H1 (cell line): ENCODE results near the gene RCSD1. TPM values are rescaled to one million over a fixed set of nuclear protein-coding genes. Genes with fewer than 3 reads are reported as not detected.

ENCODE experiments used
- BRCA1 ChIP-seq: IDR thresholded peaks from 2 replicates; pipeline ENCODE4 v1.6.1; 2012; ENCODE audit warnings: low read depth, low read length, improper control_type of control experiment
- CBX5 ChIP-seq: fragments of 300-800, 300-1000 bp; sonication (generic); IDR thresholded peaks from 2 replicates; pipeline ENCODE4 v1.7.1; 2016; ENCODE audit warnings: antibody characterized with exemption, low read length, low read depth
- CEBPB ChIP-seq: IDR thresholded peaks from 2 replicates; pipeline ENCODE4 v1.6.1; 2012; ENCODE audit warnings: low read depth, low read length
- CHD2 ChIP-seq: IDR thresholded peaks from 2 replicates; pipeline ENCODE4 v1.6.1; 2012; ENCODE audit warnings: low read length, improper control_type of control experiment
- CHD7 ChIP-seq: fragments of 300-600 bp; sonication (generic); IDR thresholded peaks from 2 replicates; pipeline ENCODE4 v1.7.1; 2012; ENCODE audit warnings: low read length, moderate library complexity, mild to moderate bottlenecking, inconsistent platforms; ENCODE audit not compliant: insufficient replicate concordance
- EZH2 ChIP-seq: fragments of 200-600 bp; sonication (generic); IDR thresholded peaks from 2 replicates; pipeline ENCODE4 v1.7.1; 2012; ENCODE audit warnings: low read depth, mild to moderate bottlenecking, moderate library complexity, low read length, inconsistent platforms; ENCODE audit not compliant: severe bottlenecking
- NRF1 ChIP-seq: IDR thresholded peaks from 2 replicates; pipeline ENCODE4 v1.6.1; 2011; ENCODE audit warnings: mild to moderate bottlenecking, low read depth, low read length, improper control_type of control experiment
- POU5F1 ChIP-seq: IDR thresholded peaks from 2 replicates; pipeline ENCODE4 v1.6.1; 2011; ENCODE audit warnings: low read depth, mild to moderate bottlenecking, low read length, moderate library complexity
- RFX5 ChIP-seq: IDR thresholded peaks from 2 replicates; pipeline ENCODE4 v1.6.1; 2011; ENCODE audit warnings: low read depth, low read length, improper control_type of control experiment, borderline replicate concordance
- RXRA ChIP-seq: IDR thresholded peaks from 2 replicates; pipeline ENCODE4 v1.6.1; 2011; ENCODE audit warnings: low read depth, mild to moderate bottlenecking, low read length, moderate library complexity; ENCODE audit not compliant: insufficient read depth
- SP2 ChIP-seq: IDR thresholded peaks from 2 replicates; pipeline ENCODE4 v1.6.1; 2012; ENCODE audit warnings: mild to moderate bottlenecking, low read length, inconsistent platforms
- SRF ChIP-seq: IDR thresholded peaks from 2 replicates; pipeline ENCODE4 v1.6.1; 2011; ENCODE audit warnings: mild to moderate bottlenecking, low read depth, low read length, moderate library complexity
- USF2 ChIP-seq: IDR thresholded peaks from 2 replicates; pipeline ENCODE4 v1.6.1; 2011; ENCODE audit warnings: low read length, improper control_type of control experiment
- polyA plus RNA-seq, 7 experiments: library from polyadenylated mRNA; depleted of rRNA in 3 of 7; stranded (reverse) in 5 of 7; unstranded in 2 of 7; fragments of >200 nt in 5 of 7; fragments of 200-250 nt in 2 of 7; gene quantifications; 1 replicate in 5 of 7; 2 replicates in 1 of 7; 4 replicates in 1 of 7; pipeline versions ENCODE4 v1.2.1 to v1.2.3, GENCODE V29; 2011 to 2013; ENCODE audit warnings: missing spikeins in 2 of 7, mixed read lengths in 2 of 7
- total RNA-seq: library from RNA; stranded (reverse); fragmentation: NEBNext Ultra II Directional; extraction: Animal tissue kit (Norgen Biotek cat#: 25700); gene quantifications from 2 replicates; pipeline ENCODE4 v1.2.1, GENCODE V29; 2021

The RCSD1 gene
- total and polyA plus RNA-seq, 2 of the 8 experiments (the other 6 are each of a cell fraction or from before 2014, with no cell fraction given) = 0.47 to 0.69 TPM

GRCh38 chr1:167627615-167627864 lies 2.5 kb upstream of the RCSD1 start (continued):
- no peak for TF ChIP-seq CHD7
- no peak for TF ChIP-seq SRF
- TF ChIP-seq CBX5 = no peak
- TF ChIP-seq CHD2 = no peak
- TF ChIP-seq POU5F1 = no peak
- TF ChIP-seq USF2 = no peak
- TF ChIP-seq CEBPB = no peak
- TF ChIP-seq BRCA1 = no peak
- no peak for TF ChIP-seq RXRA
- no peak for TF ChIP-seq SP2
- TF ChIP-seq NRF1 = no peak
- TF ChIP-seq EZH2 = no peak
- no peak for TF ChIP-seq RFX5
